Activated effector memory CD4-positive, alpha-beta T cell treated with anti-CD3 and anti-CD28 coated beads, Interleukin-2, amount 50 U/mL, for 16 hours (primary cell): ENCODE data around the gene DMXL1.
"Not testable (repeated sequence)": the region's sequence is repeated elsewhere in the genome, so short reads cannot be mapped to it uniquely, and the experiment has no call there.

Experiments
- DNase-seq: peaks from one replicate; pipeline ENCODE4 v3.0.0-alpha.2; 2020

The DMXL1 gene

GRCh38 chr5:119063579-119064379 lies 7.1 kb upstream of the DMXL1 start:
- no peak for DNase-seq

GRCh38 chr5:119067450-119067849 lies 3.4 kb upstream of the DMXL1 start:
- DNase-seq, result no peak

GRCh38 chr5:119070578-119070827 lies 384 bp upstream of the DMXL1 start:
- DNase-seq, result no peak

- no peak for DNase-seq
Observed at GRCh38 chr5:119071561-119071995, 691 bp downstream of the DMXL1 start.

GRCh38 chr5:119072496-119072895 lies 1.6 kb downstream of the DMXL1 start:
- no peak for DNase-seq

GRCh38 chr5:119073746-119074337 lies 3.0 kb downstream of the DMXL1 start:
- DNase-seq, result not testable (repeated sequence)

- no peak for DNase-seq
Observed at GRCh38 chr5:119074419-119074818, 3.5 kb downstream of the DMXL1 start.

GRCh38 chr5:119075269-119075668 lies 4.4 kb downstream of the DMXL1 start:
- DNase-seq, result peak; percentile 64

GRCh38 chr5:119076080-119076479 lies 5.2 kb downstream of the DMXL1 start:
- DNase-seq, result no peak

- DNase-seq, result no peak
Observed at GRCh38 chr5:119077444-119077843, 6.6 kb downstream of the DMXL1 start.

GRCh38 chr5:119078071-119078846 lies 7.4 kb downstream of the DMXL1 start:
- DNase-seq, result no peak

- DNase-seq, result no peak
Observed at GRCh38 chr5:119078861-119079260, 8.0 kb downstream of the DMXL1 start.

- DNase-seq, result peak; percentile 66
Observed at GRCh38 chr5:119079318-119079921, 8.5 kb downstream of the DMXL1 start.

GRCh38 chr5:119080936-119081335 lies 10.0 kb downstream of the DMXL1 start:
- DNase-seq, result no peak

GRCh38 chr5:119082691-119083090 lies 11.8 kb downstream of the DMXL1 start:
- DNase-seq, result no peak

- DNase-seq, result no peak
Observed at GRCh38 chr5:119083679-119084078, 12.8 kb downstream of the DMXL1 start.

- no peak for DNase-seq
Observed at GRCh38 chr5:119088438-119088837, 17.6 kb downstream of the DMXL1 start.

- DNase-seq, result no peak
Observed at GRCh38 chr5:119095611-119096010, 24.7 kb downstream of the DMXL1 start.

GRCh38 chr5:119105971-119106370 lies 35.1 kb downstream of the DMXL1 start:
- no peak for DNase-seq

- no peak for DNase-seq
Observed at GRCh38 chr5:119112151-119112550, 41.3 kb downstream of the DMXL1 start.

- DNase-seq, result no peak
Observed at GRCh38 chr5:119117237-119117636, 46.4 kb downstream of the DMXL1 start.

GRCh38 chr5:119118000-119118399 lies 47.1 kb downstream of the DMXL1 start:
- no peak for DNase-seq

- DNase-seq, result no peak
Observed at GRCh38 chr5:119120893-119121292, 50.0 kb downstream of the DMXL1 start.

GRCh38 chr5:119122474-119122873 lies 51.6 kb downstream of the DMXL1 start:
- not testable (repeated sequence) for DNase-seq
